C4-2B (cell line): Measurements from ENCODE around the gene CFAP58.
A peak's percentile ranks its signal among the peaks of the same experiment; 100 is the strongest.

Source experiments
- H3K27ac ChIP-seq: fragments of 450-650 bp; 2 replicates; pipeline ENCODE4 v1.5.1; 2017
- ZFX ChIP-seq: fragments of 450-650 bp; IDR thresholded peaks from 2 replicates; pipeline ENCODE4 v1.6.1; 2017
- TF ChIP-seq, protein P1 (sequence below): fragments of 450-650 bp; conservative IDR thresholded peaks from 2 replicates; pipeline ENCODE4 v1.5.1; 2017; ENCODE audit warnings: mild to moderate bottlenecking

The CFAP58 gene

DNA sequence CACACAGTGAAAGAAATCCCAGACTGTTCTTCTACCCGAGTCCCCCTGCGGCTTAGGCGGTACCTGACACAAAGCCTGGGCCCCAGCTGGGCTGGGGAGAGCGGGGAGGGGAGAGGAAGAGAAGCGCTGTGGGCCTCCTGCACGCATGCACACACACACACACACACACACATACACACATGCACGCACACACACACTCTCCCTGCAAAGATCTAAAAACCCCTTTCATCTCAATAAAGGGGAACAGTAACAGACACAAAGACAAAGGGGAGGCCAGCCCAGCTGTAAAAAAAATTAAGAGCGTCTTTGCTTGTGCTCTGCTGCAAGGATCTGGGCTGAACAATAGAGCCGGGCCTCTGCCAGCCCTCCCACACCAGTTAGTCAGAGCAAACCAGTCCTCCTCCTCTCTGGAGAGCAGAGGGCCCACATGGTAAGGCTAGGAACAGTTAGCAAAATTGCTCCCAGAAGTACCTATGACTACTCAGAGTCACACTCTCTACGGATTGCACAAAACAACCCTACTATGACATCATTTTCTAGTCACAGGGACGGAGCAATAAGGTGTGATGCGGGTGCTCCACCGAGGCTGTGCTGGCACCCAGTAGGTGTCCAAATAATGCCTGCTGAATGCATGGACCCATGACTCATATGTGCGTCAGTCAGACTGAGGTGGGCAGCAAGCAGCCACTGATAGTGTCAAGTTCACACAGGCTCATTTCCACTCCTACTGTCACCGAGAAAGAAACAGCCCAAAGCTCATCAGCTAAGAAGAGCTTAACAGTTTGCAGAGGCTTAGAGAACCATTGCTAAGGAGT is 24.5 kb upstream of the CFAP58 start:
- no peak for TF ChIP-seq ZFX
- TF ChIP-seq, protein P1, sequence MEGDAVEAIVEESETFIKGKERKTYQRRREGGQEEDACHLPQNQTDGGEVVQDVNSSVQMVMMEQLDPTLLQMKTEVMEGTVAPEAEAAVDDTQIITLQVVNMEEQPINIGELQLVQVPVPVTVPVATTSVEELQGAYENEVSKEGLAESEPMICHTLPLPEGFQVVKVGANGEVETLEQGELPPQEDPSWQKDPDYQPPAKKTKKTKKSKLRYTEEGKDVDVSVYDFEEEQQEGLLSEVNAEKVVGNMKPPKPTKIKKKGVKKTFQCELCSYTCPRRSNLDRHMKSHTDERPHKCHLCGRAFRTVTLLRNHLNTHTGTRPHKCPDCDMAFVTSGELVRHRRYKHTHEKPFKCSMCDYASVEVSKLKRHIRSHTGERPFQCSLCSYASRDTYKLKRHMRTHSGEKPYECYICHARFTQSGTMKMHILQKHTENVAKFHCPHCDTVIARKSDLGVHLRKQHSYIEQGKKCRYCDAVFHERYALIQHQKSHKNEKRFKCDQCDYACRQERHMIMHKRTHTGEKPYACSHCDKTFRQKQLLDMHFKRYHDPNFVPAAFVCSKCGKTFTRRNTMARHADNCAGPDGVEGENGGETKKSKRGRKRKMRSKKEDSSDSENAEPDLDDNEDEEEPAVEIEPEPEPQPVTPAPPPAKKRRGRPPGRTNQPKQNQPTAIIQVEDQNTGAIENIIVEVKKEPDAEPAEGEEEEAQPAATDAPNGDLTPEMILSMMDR, result no peak
- H3K27ac ChIP-seq, result peak overlapping the region; percentile 89

DNA sequence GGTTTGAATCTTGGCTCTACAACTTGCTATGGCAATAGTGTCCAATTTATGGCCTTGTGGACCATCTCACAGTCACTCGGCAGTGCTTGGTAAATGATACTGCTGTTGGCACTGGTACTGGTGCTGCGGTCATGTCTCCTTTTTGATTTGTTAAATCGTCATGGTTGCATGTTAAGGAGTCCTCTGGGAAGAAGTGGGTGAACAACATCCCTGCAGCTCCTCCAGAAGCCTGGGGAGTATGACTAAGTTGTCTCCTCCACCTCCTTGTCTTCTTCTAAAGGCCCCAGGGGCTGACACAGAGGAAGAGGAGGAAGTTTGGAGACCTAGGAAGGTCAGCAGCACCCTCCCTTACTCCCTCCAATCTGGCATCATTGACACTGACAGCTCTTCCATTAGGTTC is 23.9 kb upstream of the CFAP58 start:
- peak overlapping the region; percentile 89 for H3K27ac ChIP-seq
- no peak for TF ChIP-seq ZFX
- TF ChIP-seq, protein P1, result no peak

DNA sequence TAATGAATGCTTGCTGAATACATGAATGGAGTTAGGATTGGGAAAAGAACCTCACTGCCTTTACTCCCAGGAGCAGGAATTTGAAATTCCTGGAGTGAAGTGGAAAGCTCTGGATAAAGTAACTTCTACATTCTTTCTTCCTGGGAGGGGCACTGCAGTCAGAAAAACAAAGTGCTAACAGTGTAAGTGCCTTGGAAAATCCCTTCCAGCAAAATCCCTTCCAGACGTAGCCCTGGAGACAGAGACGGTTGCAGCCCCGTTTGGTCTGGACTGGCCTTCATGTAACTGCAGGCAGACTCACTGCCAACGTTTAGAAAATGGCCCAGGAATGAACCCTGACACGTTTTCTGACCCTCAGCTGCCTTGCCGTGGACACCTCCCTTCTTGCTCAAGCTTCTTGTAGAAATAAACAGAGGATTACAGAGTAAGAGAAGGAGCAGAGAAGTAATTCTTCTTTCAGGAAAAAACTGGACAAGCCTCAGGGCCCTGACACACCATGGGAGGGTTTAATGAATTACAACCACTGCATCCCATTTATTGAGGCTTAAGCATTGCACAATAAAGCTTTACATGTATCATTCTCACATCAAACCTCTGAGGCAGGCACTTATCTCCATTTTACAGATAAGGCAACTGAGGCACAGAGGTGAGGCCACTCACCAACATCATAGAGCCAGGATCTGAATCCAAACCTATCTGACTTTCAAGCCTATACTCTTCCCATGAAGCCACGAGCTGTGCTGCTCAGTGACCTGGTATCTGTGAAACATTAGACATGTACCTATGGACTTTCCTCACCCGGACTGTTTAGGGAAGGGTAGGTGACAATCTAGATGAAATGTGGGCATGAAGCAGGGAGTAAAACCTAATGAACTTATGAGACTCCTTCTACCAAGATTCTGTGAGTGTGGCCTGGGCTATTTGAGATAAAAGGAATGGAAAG is 23.2 kb upstream of the CFAP58 start:
- peak overlapping the region; percentile 89 for H3K27ac ChIP-seq
- TF ChIP-seq, protein P1, result no peak
- no peak for TF ChIP-seq ZFX

DNA sequence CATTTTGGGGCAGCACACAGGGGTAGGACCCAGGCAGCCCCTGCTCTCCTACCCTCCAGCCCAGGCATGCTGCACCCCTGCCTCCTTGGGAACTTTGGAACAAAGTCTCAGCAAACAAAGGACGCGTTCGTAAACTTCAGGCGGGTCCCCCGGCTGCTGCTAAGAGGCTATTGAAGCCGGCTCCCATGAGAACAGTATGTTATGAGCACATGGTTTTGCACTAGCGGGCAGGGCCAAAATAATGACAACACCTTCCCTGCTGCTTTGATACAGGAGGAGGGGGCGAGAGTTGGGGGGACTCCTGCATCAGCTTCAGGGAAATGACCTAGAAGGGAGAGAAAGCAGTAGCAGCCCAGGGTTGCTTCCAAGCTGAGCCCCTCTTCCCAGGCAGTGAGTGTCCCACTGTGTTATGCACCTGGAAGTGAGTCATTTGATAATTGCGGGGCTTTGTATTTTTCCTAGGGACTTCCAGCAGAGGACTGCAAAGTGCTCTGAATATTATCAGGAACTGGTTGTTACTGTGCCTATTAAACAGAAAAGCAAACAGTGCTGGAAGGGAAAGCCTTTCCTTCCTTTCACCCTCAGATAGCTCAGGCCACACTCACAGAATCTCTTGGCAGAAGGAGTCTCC is 22.3 kb upstream of the CFAP58 start:
- no peak for TF ChIP-seq ZFX
- TF ChIP-seq, protein P1, result no peak
- H3K27ac ChIP-seq, result peak overlapping the region; percentile 89

DNA sequence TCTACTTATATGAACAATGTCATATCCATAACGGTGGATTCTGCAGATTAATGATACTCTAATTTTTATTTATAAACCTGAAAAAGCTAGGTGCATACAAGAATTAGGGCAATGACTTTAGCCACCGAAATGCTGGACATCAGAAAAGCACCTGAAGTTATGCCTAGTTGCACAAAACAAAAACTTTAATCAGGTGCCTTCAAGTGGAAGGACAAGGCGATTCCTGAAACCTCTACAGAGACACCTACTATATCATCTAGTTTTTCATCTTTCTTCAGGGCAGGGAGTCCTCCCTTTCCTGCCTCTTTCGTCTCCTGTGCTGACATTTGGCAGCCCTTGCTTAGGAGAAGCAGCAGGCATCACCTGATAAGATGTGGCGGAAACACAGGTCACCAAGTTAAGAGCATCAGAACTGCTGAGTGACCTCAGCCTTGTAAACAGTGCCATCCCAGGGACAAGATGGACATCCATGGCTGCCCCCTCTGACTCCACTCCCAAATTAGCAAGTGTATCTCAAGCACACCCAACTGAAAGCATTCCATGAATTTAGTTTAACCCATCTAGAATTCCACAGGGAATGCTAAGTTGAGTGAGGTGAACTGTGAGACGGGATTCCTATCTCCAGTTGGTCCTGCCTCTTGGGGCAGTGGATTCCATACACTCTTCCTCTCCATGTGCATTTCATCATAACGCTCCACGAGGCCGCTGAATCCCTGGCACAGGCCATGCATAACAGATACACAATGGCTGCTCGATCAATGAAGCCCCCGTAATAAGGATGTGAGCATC is 21.2 kb upstream of the CFAP58 start:
- no peak for TF ChIP-seq ZFX
- TF ChIP-seq, protein P1, result no peak
- H3K27ac ChIP-seq, result peak overlapping the region; percentile 89

- TF ChIP-seq ZFX, result no peak
- TF ChIP-seq, protein P1, result no peak
- H3K27ac ChIP-seq, result peak overlapping the region; percentile 89
These were observed 20.5 kb upstream of the CFAP58 start for GRCh38 chr10:104333032-104333727.
